H1 (cell line): ENCODE data around the gene MYL5. TPM values are rescaled to one million over a fixed set of nuclear protein-coding genes. Genes with fewer than 3 reads are reported as not detected.
A peak's percentile ranks its signal among the peaks of the same experiment; 100 is the strongest.

Source experiments
- CTCF ChIA-PET: fragments of 300-600 bp; sonication (Branson Sonifier 250); formaldehyde crosslinking; loops from one replicate; lab custom pipeline; 2021; ENCODE audit not compliant: partially characterized antibody; lab: Charles Lee
- POLR2A ChIA-PET: fragments of 300-600 bp; sonication (Branson Sonifier 250); formaldehyde crosslinking; loops from one replicate; lab custom pipeline; 2021; ENCODE audit warnings: inconsistent platforms; ENCODE audit not compliant: partially characterized antibody; lab: Charles Lee
- DNase-seq, 2 experiments: peaks; one replicate each; pipeline versions ENCODE4 v3.0.0 to v3.0.0-alpha.2; 2010 to 2022; ENCODE audit warnings: low spot score in 2 of 2, low read depth in 1 of 2, mixed read lengths in 1 of 2
- FAIRE-seq: peaks from 2 replicates; lab custom pipeline; 2011; peaks lifted over from hg19 to GRCh38; lab: Jason Lieb, UNC
- H2AFZ ChIP-seq: 2 replicates; pipeline ENCODE4 v1.8.1; 2012; ENCODE audit warnings: low read length, inconsistent platforms
- H2AK5ac ChIP-seq: 2 replicates; pipeline ENCODE4 v1.6.1; 2013; ENCODE audit warnings: low read depth, low read length
- H2BK120ac ChIP-seq: replicated peaks from 2 replicates; pipeline ENCODE3; 2013; ENCODE audit warnings: low read depth, low read length, inconsistent platforms
- H2BK12ac ChIP-seq: 2 replicates; pipeline ENCODE4 v1.6.1; 2013; ENCODE audit warnings: low read depth, low read length
- H2BK15ac ChIP-seq: 2 replicates; pipeline ENCODE4 v1.6.1; 2013; ENCODE audit warnings: low read length
- H2BK20ac ChIP-seq: 2 replicates; pipeline ENCODE4 v1.6.1; 2013; ENCODE audit warnings: low read length
- H2BK5ac ChIP-seq: 2 replicates; pipeline ENCODE4 v1.6.1; 2013; ENCODE audit warnings: low read depth, low read length
- H3K14ac ChIP-seq: 2 replicates; pipeline ENCODE4 v1.6.1; 2013; ENCODE audit warnings: inconsistent platforms; ENCODE audit not compliant: insufficient read length
- H3K18ac ChIP-seq: 2 replicates; pipeline ENCODE4 v1.6.1; 2013; ENCODE audit warnings: low read length; ENCODE audit errors: extremely low read depth
- H3K23ac ChIP-seq: 2 replicates; pipeline ENCODE4 v1.6.1; 2013; ENCODE audit warnings: inconsistent platforms; ENCODE audit not compliant: insufficient read length
- H3K23me2 ChIP-seq: 2 replicates; pipeline ENCODE4 v1.6.1; 2013; ENCODE audit warnings: low read depth, low read length
- H3K27ac ChIP-seq: 2 replicates; pipeline ENCODE4 v1.6.1; 2011; ENCODE audit warnings: low read depth, low read length, inconsistent platforms
- H3K27me3 ChIP-seq, 4 experiments: replicated peaks in 1 of 4; 1 replicate in 1 of 4; 2 replicates in 3 of 4; pipeline versions ENCODE4 v1.6.1 to v1.8.1; 2011 to 2013; ENCODE audit warnings: low read length in 3 of 4, mild to moderate bottlenecking in 3 of 4, inconsistent platforms in 2 of 4, mixed read lengths in 2 of 4, moderate library complexity in 1 of 4; ENCODE audit not compliant: control insufficient read depth in 3 of 4, insufficient read depth in 3 of 4; ENCODE audit errors: extremely low read depth in 1 of 4
- H3K36me3 ChIP-seq, 4 experiments: 2 replicates each; pipeline versions ENCODE4 v1.6.1 to v1.8.1; 2011 to 2013; ENCODE audit warnings: mild to moderate bottlenecking in 4 of 4, low read length in 3 of 4, moderate library complexity in 2 of 4, control low read depth in 1 of 4, inconsistent platforms in 1 of 4; ENCODE audit not compliant: insufficient read depth in 4 of 4, control insufficient read depth in 2 of 4
- H3K4ac ChIP-seq: replicated peaks from 2 replicates; pipeline ENCODE3; 2013; ENCODE audit warnings: low read length, low read depth, mixed read lengths, inconsistent platforms; ENCODE audit not compliant: insufficient read length
- H3K4me1 ChIP-seq, 4 experiments: replicated peaks in 1 of 4; 1 replicate in 1 of 4; 2 replicates in 3 of 4; pipeline versions ENCODE4 v1.6.1 to v1.8.1; 2011 to 2013; ENCODE audit warnings: low read length in 3 of 4, inconsistent platforms in 2 of 4, mixed read lengths in 1 of 4; ENCODE audit not compliant: insufficient read depth in 4 of 4, control insufficient read depth in 3 of 4
- H3K4me2 ChIP-seq, 2 experiments: 2 replicates each; pipeline versions ENCODE4 v1.6.1 to v1.8.1; 2011 to 2013; ENCODE audit warnings: low read depth in 2 of 2, low read length in 2 of 2, control low read depth in 1 of 2, inconsistent platforms in 1 of 2, mild to moderate bottlenecking in 1 of 2; ENCODE audit not compliant: insufficient read depth in 1 of 2
- H3K4me3 ChIP-seq, 4 experiments: fragments of 200-600, 300-600 bp in 1 of 4; sonication (generic), shearing (Covaris generic), sonication (Bioruptor Twin) in 1 of 4; 2 replicates each; pipeline versions ENCODE4 v1.5.1 to v1.8.1; 2011 to 2016; ENCODE audit warnings: low read length in 4 of 4, low read depth in 3 of 4, control low read depth in 2 of 4, inconsistent platforms in 2 of 4, mild to moderate bottlenecking in 2 of 4, mixed read lengths in 1 of 4, moderate library complexity in 1 of 4; ENCODE audit not compliant: insufficient read depth in 2 of 4; ENCODE audit errors: extremely low read depth in 1 of 4
- H3K56ac ChIP-seq: replicated peaks from 2 replicates; pipeline ENCODE3; 2013; ENCODE audit warnings: low read depth, mild to moderate bottlenecking, mixed read lengths, low read length, inconsistent platforms; ENCODE audit not compliant: insufficient read length
- H3K79me1 ChIP-seq: 2 replicates; pipeline ENCODE4 v1.6.1; 2013; ENCODE audit warnings: low read depth, low read length, control low read depth
- H3K79me2 ChIP-seq, 2 experiments: 2 replicates each; pipeline versions ENCODE4 v1.6.1 to v1.8.1; 2012 to 2013; ENCODE audit warnings: low read length in 2 of 2, mild to moderate bottlenecking in 2 of 2, inconsistent platforms in 1 of 2; ENCODE audit not compliant: insufficient read depth in 2 of 2, control insufficient read depth in 1 of 2
- H3K9ac ChIP-seq, 4 experiments: replicated peaks in 1 of 4; 1 replicate in 1 of 4; 2 replicates in 3 of 4; pipeline versions ENCODE4 v1.6.1 to v1.8.1; 2011 to 2013; ENCODE audit warnings: low read depth in 3 of 4, low read length in 3 of 4, control low read depth in 2 of 4, mild to moderate bottlenecking in 2 of 4, moderate library complexity in 2 of 4, inconsistent platforms in 1 of 4; ENCODE audit errors: extremely low read depth in 1 of 4
- H3K9me3 ChIP-seq, 2 experiments: 2 replicates each; pipeline versions ENCODE4 v1.6.1 to v1.8.1; 2012 to 2013; ENCODE audit warnings: mild to moderate bottlenecking in 2 of 2, moderate library complexity in 2 of 2, control low read depth in 1 of 2, inconsistent platforms in 1 of 2, low read depth in 1 of 2, low read length in 1 of 2, mixed read lengths in 1 of 2; ENCODE audit not compliant: insufficient read depth in 2 of 2
- H4K20me1 ChIP-seq, 2 experiments: replicated peaks in 1 of 2; 2 replicates each; pipeline versions ENCODE3 to v1.8.1; 2011 to 2013; ENCODE audit warnings: inconsistent platforms in 2 of 2, low read length in 2 of 2, mild to moderate bottlenecking in 1 of 2; ENCODE audit not compliant: insufficient read depth in 2 of 2, control insufficient read depth in 1 of 2
- H4K5ac ChIP-seq: 2 replicates; pipeline ENCODE4 v1.6.1; 2013; ENCODE audit warnings: low read length, low read depth, mixed read lengths, inconsistent platforms; ENCODE audit not compliant: insufficient read length
- H4K8ac ChIP-seq: 2 replicates; pipeline ENCODE4 v1.8.0; 2013; ENCODE audit warnings: mild to moderate bottlenecking, moderate library complexity, low read length, inconsistent platforms; ENCODE audit not compliant: insufficient read depth; ENCODE audit errors: extremely low read depth
- H4K91ac ChIP-seq: replicated peaks from 2 replicates; pipeline ENCODE3; 2013; ENCODE audit warnings: low read length, mixed read lengths, inconsistent platforms; ENCODE audit not compliant: insufficient read length
- BCL11A ChIP-seq, 2 experiments: IDR thresholded peaks; one replicate each; pipeline ENCODE4 v1.6.1; 2011; ENCODE audit warnings: low read depth in 2 of 2, low read length in 2 of 2, mild to moderate bottlenecking in 2 of 2
- CEBPB ChIP-seq: IDR thresholded peaks from 2 replicates; pipeline ENCODE4 v1.6.1; 2012; ENCODE audit warnings: low read depth, low read length
- EZH2 ChIP-seq: fragments of 200-600 bp; sonication (generic); IDR thresholded peaks from 2 replicates; pipeline ENCODE4 v1.7.1; 2012; ENCODE audit warnings: low read depth, mild to moderate bottlenecking, moderate library complexity, low read length, inconsistent platforms; ENCODE audit not compliant: severe bottlenecking
- POLR2A ChIP-seq, 2 experiments: IDR thresholded peaks; 1 replicate in 1 of 2; 2 replicates in 1 of 2; pipeline ENCODE4 v1.6.1; 2011; ENCODE audit warnings: low read depth in 2 of 2, low read length in 2 of 2, mild to moderate bottlenecking in 2 of 2; ENCODE audit errors: control extremely low read depth in 1 of 2
- SIN3A ChIP-seq, 2 experiments: IDR thresholded peaks in 1 of 2; conservative IDR thresholded peaks in 1 of 2; 2 replicates each; pipeline ENCODE4 v1.6.1; 2011 to 2012; ENCODE audit warnings: low read length in 2 of 2, improper control_type of control experiment in 1 of 2, low read depth in 1 of 2, mild to moderate bottlenecking in 1 of 2
- SUZ12 ChIP-seq: fragments of 200-600 bp; sonication (generic); IDR thresholded peaks from 2 replicates; pipeline ENCODE4 v1.6.1; 2012; ENCODE audit warnings: mild to moderate bottlenecking, inconsistent platforms, low read length, moderate library complexity, mixed read lengths
- TAF1 ChIP-seq: IDR thresholded peaks from 2 replicates; pipeline ENCODE4 v1.6.1; 2011; ENCODE audit warnings: mild to moderate bottlenecking, low read depth, low read length
- TEAD4 ChIP-seq: IDR thresholded peaks from 2 replicates; pipeline ENCODE4 v1.6.1; 2012; ENCODE audit warnings: low read depth, low read length, inconsistent platforms, mixed read lengths
- ZNF274 ChIP-seq: IDR thresholded peaks from 2 replicates; pipeline ENCODE4 v1.7.0; 2012; ENCODE audit warnings: low read length, borderline replicate concordance; ENCODE audit errors: extremely low read depth
- WGBS, 2 experiments: shearing (Covaris generic) in 1 of 2; methylation state at CpG; one replicate each; pipeline versions ENCODE4 v1.1.6 to v1.1.7; 2013 to 2015; ENCODE audit warnings: low lambda C conversion rate in 2 of 2, mixed read lengths in 2 of 2, inconsistent platforms in 1 of 2, low coverage in 1 of 2, missing lambda C conversion rate in 1 of 2; ENCODE audit not compliant: insufficient replicate concordance in 2 of 2, insufficient coverage in 1 of 2, insufficient read length in 1 of 2; ENCODE audit errors: extremely low coverage in 1 of 2, missing lambda C conversion rate in 1 of 2; 5-methylcytosine and 5-hydroxymethylcytosine counted together
- polyA plus RNA-seq, 7 experiments: library from polyadenylated mRNA; depleted of rRNA in 3 of 7; stranded (reverse) in 5 of 7; unstranded in 2 of 7; fragments of >200 nt in 5 of 7; fragments of 200-250 nt in 2 of 7; gene quantifications; 1 replicate in 5 of 7; 2 replicates in 1 of 7; 4 replicates in 1 of 7; pipeline versions ENCODE4 v1.2.1 to v1.2.3, GENCODE V29; 2011 to 2013; ENCODE audit warnings: missing spikeins in 2 of 7, mixed read lengths in 2 of 7
- total RNA-seq: library from RNA; stranded (reverse); fragmentation: NEBNext Ultra II Directional; extraction: Animal tissue kit (Norgen Biotek cat#: 25700); gene quantifications from 2 replicates; pipeline ENCODE4 v1.2.1, GENCODE V29; 2021
- TF ChIP-seq, protein P1 (sequence below): IDR thresholded peaks from 2 replicates; pipeline ENCODE4 v1.6.1; 2012; ENCODE audit warnings: inconsistent platforms

The MYL5 gene
- total and polyA plus RNA-seq, 2 of the 8 experiments (the other 6 are each of a cell fraction or from before 2014, with no cell fraction given), result 5.7 to 6.8 TPM

- no peak overlapping the region for H2AFZ ChIP-seq
- no peak for TF ChIP-seq CEBPB
- TF ChIP-seq SIN3A (conservative IDR thresholded peaks at IDR 0.05 in 1 of 2, IDR thresholded peaks at IDR 0.05 in 1 of 2; ENCODE audit: low read depth in 1 of 2, low read length in 2 of 2), result peak; percentile 12 to 68; a peak in 1 of 4 replicates
- no peak for TF ChIP-seq ZNF274
- TF ChIP-seq BCL11A (IDR thresholded peaks at IDR 0.05; ENCODE audit: low read depth in 2 of 2, low read length in 2 of 2), result no peak
- TF ChIP-seq EZH2, result no peak
- TF ChIP-seq, protein P1, sequence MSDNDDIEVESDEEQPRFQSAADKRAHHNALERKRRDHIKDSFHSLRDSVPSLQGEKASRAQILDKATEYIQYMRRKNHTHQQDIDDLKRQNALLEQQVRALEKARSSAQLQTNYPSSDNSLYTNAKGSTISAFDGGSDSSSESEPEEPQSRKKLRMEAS, result peak; percentile 93
- TF ChIP-seq TEAD4, result no peak
- peak; percentile 28; the same call in 1 of the 2 replicates for TF ChIP-seq TAF1
- TF ChIP-seq POLR2A (IDR thresholded peaks at IDR 0.05; ENCODE audit: control extremely low read depth in 1 of 2, low read depth in 2 of 2, low read length in 2 of 2), result peak in 1 of 2 experiments; percentile 38; a peak in 2 of 3 replicates
- no peak for TF ChIP-seq SUZ12
Observed at GRCh38 chr4:687971-688853, 13.9 kb downstream of the MYL5 start.

More at GRCh38 chr4:687971-688853, 13.9 kb downstream of the MYL5 start:
- Histone ChIP-seq H2BK5ac (no peak overlapping the region), H2BK12ac (peak overlapping the region; percentile 85; the same call in 1 of the 2 replicates), H3K36me3 (no peaks in the 10 kb centered on the region), H3K56ac (no peak overlapping the region), H3K4me2 (peak overlapping the region; percentile 68 to 85), H4K5ac (no peak overlapping the region), H3K14ac (no peak overlapping the region), H3K23ac (no peak overlapping the region), H2BK20ac (no peak overlapping the region), H3K23me2 (peaks cover 6% of the 10 kb centered on the region; the same call in 1 of the 2 replicates), H3K9ac (no peak overlapping the region; a peak in 2 of 7 replicates), H3K4me1 (peaks cover 0 to 25% (median 19%) of the 10 kb centered on the region in 4 experiments; a peak in 6 of 7 replicates), H3K4me3 (peak overlapping the region; percentile 33 to 66 (median 46)), H3K27ac (no peak overlapping the region), H3K79me1 (no peaks in the 10 kb centered on the region), H3K79me2 (no peaks in the 10 kb centered on the region), H3K27me3 (peaks cover 0 to 4% (median 0%) of the 10 kb centered on the region in 4 experiments; a peak in 1 of 7 replicates), H2AK5ac (peak overlapping the region; percentile 95; the same call in 1 of the 2 replicates), H4K20me1 (peaks cover 0 to 6% of the 10 kb centered on the region in 2 experiments), H3K4ac (peak overlapping the region; percentile 71), H4K8ac (peak overlapping the region; percentile 81; the same call in 1 of the 2 replicates), H3K18ac (peak overlapping the region; percentile 71; the same call in 1 of the 2 replicates), H2BK120ac (peak overlapping the region; percentile 21), H3K9me3 (no peaks in the 10 kb centered on the region), H2BK15ac (peak overlapping the region; percentile 99), H4K91ac (no peak overlapping the region)
- ChIA-PET CTCF (interaction anchor here (0.6 to 5.7 kb wide), 4 partner anchors 12 to 82 kb away, joined by 3 to 65 read pairs (median 3); no protein-coding TSS in a partner anchor), POLR2A (interaction anchor here (0.6 to 2.2 kb wide), 8 partner anchors 8 to 280 kb away, joined by 3 to 9 read pairs (median 3); no protein-coding TSS in a partner anchor)
- DNase-seq (no peak), FAIRE-seq (no peak)
- 43% methylated on average over 19 of the region's 26 CpGs; no CpG with 5 or more reads in 1 of the 2 experiments for WGBS, 2 experiments
